H9 (cell line): ENCODE results near the gene CNRIP1. TPM values are rescaled to one million over a fixed set of nuclear protein-coding genes. Genes with fewer than 3 reads are reported as not detected.

Experiments used
- DNase-seq: peaks from one replicate; pipeline ENCODE4 v3.0.0-alpha.2; 2017
- H2AFZ ChIP-seq: one replicate; pipeline ENCODE4 v1.6.1; 2013; ENCODE audit warnings: mild to moderate bottlenecking, low read length, control low read depth, moderate library complexity
- H2AK5ac ChIP-seq: 2 replicates; pipeline ENCODE4 v1.6.1; 2013; ENCODE audit warnings: low read length, control low read depth, mixed read lengths; ENCODE audit not compliant: insufficient read length
- H2BK120ac ChIP-seq: one replicate; pipeline ENCODE4 v1.6.1; 2013; ENCODE audit warnings: low read depth, mild to moderate bottlenecking, low read length, control low read depth, inconsistent platforms; ENCODE audit not compliant: poor library complexity, severe bottlenecking
- H2BK12ac ChIP-seq: 2 replicates; pipeline ENCODE4 v1.6.1; 2013; ENCODE audit warnings: low read length, control low read depth, mixed read lengths, low read depth; ENCODE audit not compliant: insufficient read length
- H2BK15ac ChIP-seq: 2 replicates; pipeline ENCODE4 v1.6.1; 2013; ENCODE audit warnings: low read depth, low read length, control low read depth
- H2BK20ac ChIP-seq: one replicate; pipeline ENCODE4 v1.6.1; 2013; ENCODE audit warnings: low read depth, mild to moderate bottlenecking, low read length, control low read depth, inconsistent platforms; ENCODE audit not compliant: poor library complexity, severe bottlenecking
- H2BK5ac ChIP-seq: 2 replicates; pipeline ENCODE4 v1.6.1; 2013; ENCODE audit warnings: low read length, control low read depth, mixed read lengths; ENCODE audit not compliant: insufficient read length
- H3K14ac ChIP-seq: 2 replicates; pipeline ENCODE4 v1.6.1; 2013; ENCODE audit warnings: low read length, control low read depth; ENCODE audit not compliant: insufficient read depth
- H3K18ac ChIP-seq: 2 replicates; pipeline ENCODE4 v1.6.1; 2013; ENCODE audit warnings: low read depth, mild to moderate bottlenecking, mixed read lengths, low read length, control low read depth; ENCODE audit not compliant: insufficient read length
- H3K23ac ChIP-seq: 2 replicates; pipeline ENCODE4 v1.6.1; 2013; ENCODE audit warnings: low read length, control low read depth, mixed read lengths, low read depth; ENCODE audit not compliant: insufficient read length
- H3K23me2 ChIP-seq: 2 replicates; pipeline ENCODE4 v1.6.1; 2013; ENCODE audit warnings: low read depth, mild to moderate bottlenecking, mixed read lengths, low read length, control low read depth; ENCODE audit not compliant: insufficient read length, poor library complexity, severe bottlenecking
- H3K27ac ChIP-seq: 2 replicates; pipeline ENCODE4 v1.5.1; 2013; ENCODE audit warnings: low read length, control low read depth, mixed read lengths, low read depth; ENCODE audit not compliant: insufficient read length
- H3K27me3 ChIP-seq: 2 replicates; pipeline ENCODE4 v1.6.1; 2013; ENCODE audit warnings: low read length, control low read depth, inconsistent platforms; ENCODE audit not compliant: insufficient read depth
- H3K4ac ChIP-seq: 2 replicates; pipeline ENCODE4 v1.6.1; 2013; ENCODE audit warnings: low read depth, mild to moderate bottlenecking, control low read depth, inconsistent platforms, low read length, moderate library complexity
- H3K4me1 ChIP-seq: 2 replicates; pipeline ENCODE4 v1.6.1; 2013; ENCODE audit warnings: low read length, control low read depth, inconsistent platforms; ENCODE audit not compliant: insufficient read depth
- H3K4me2 ChIP-seq: 2 replicates; pipeline ENCODE4 v1.6.1; 2013; ENCODE audit warnings: low read length, control low read depth, mixed read lengths; ENCODE audit not compliant: insufficient read length, insufficient read depth
- H3K56ac ChIP-seq: 2 replicates; pipeline ENCODE4 v1.6.1; 2013; ENCODE audit warnings: low read depth, mild to moderate bottlenecking, mixed read lengths, low read length, control low read depth; ENCODE audit not compliant: insufficient read length
- H3K79me1 ChIP-seq: 2 replicates; pipeline ENCODE4 v1.6.1; 2013; ENCODE audit warnings: low read depth, mild to moderate bottlenecking, moderate library complexity, low read length, control low read depth, inconsistent platforms; ENCODE audit not compliant: insufficient read depth, poor library complexity, severe bottlenecking
- H3K79me2 ChIP-seq: 2 replicates; pipeline ENCODE4 v1.6.1; 2013; ENCODE audit warnings: low read length, control low read depth, inconsistent platforms; ENCODE audit not compliant: insufficient read depth
- H3K9ac ChIP-seq: 2 replicates; pipeline ENCODE4 v1.6.1; 2013; ENCODE audit warnings: low read length, control low read depth, mixed read lengths; ENCODE audit not compliant: insufficient read length; ENCODE audit errors: extremely low read depth
- H3K9me3 ChIP-seq: one replicate; pipeline ENCODE4 v1.6.1; 2013; ENCODE audit warnings: low read depth, low read length, inconsistent platforms; ENCODE audit not compliant: control insufficient read depth
- H3T11ph ChIP-seq: one replicate; pipeline ENCODE4 v1.6.1; 2013; ENCODE audit warnings: mild to moderate bottlenecking, low read length, control low read depth, inconsistent platforms
- H4K20me1 ChIP-seq: one replicate; pipeline ENCODE4 v1.6.1; 2013; ENCODE audit not compliant: control insufficient read depth, insufficient read length, insufficient read depth
- H4K5ac ChIP-seq: 2 replicates; pipeline ENCODE4 v1.6.1; 2013; ENCODE audit warnings: low read depth, mild to moderate bottlenecking, mixed read lengths, low read length, control low read depth; ENCODE audit not compliant: insufficient read length
- H4K8ac ChIP-seq: replicated peaks from 2 replicates; pipeline ENCODE4 v1.6.1; 2013; ENCODE audit warnings: low read length, control low read depth, mixed read lengths, low read depth; ENCODE audit not compliant: insufficient read length
- H4K91ac ChIP-seq: 2 replicates; pipeline ENCODE4 v1.6.1; 2013; ENCODE audit warnings: low read depth, mild to moderate bottlenecking, moderate library complexity, mixed read lengths, low read length, control low read depth; ENCODE audit not compliant: insufficient read length
- H3K27ac Mint-ChIP-seq, 3 experiments: 2 replicates in 2 of 3; 3 replicates in 1 of 3; pipeline ENCODE4 v1.8.0; 2020 to 2021; ENCODE audit warnings: mixed read lengths in 3 of 3, mild to moderate bottlenecking in 1 of 3, moderate library complexity in 1 of 3
- H3K27me3 Mint-ChIP-seq: 2 replicates; pipeline ENCODE4 v1.8.0; 2021; ENCODE audit warnings: low read depth, mild to moderate bottlenecking, moderate library complexity, mixed read lengths
- H3K36me3 Mint-ChIP-seq, 3 experiments: 2 replicates in 2 of 3; 3 replicates in 1 of 3; pipeline ENCODE4 v1.8.0; 2020 to 2021; ENCODE audit warnings: low read depth in 3 of 3, mixed read lengths in 3 of 3; ENCODE audit not compliant: insufficient read depth in 1 of 3
- H3K4me1 Mint-ChIP-seq, 2 experiments: 2 replicates each; pipeline ENCODE4 v1.8.0; 2020; ENCODE audit warnings: mixed read lengths in 2 of 2
- H3K4me3 Mint-ChIP-seq, 2 experiments: 2 replicates in 1 of 2; 3 replicates in 1 of 2; pipeline ENCODE4 v1.8.0; 2020 to 2021; ENCODE audit warnings: mild to moderate bottlenecking in 2 of 2, mixed read lengths in 2 of 2, moderate library complexity in 1 of 2
- H3K9me3 Mint-ChIP-seq, 2 experiments: 2 replicates in 1 of 2; 3 replicates in 1 of 2; pipeline ENCODE4 v1.8.0; 2020; ENCODE audit warnings: mild to moderate bottlenecking in 2 of 2, mixed read lengths in 2 of 2, moderate library complexity in 1 of 2
- CTCF ChIP-seq: fragments of 200-600 bp; sonication (generic); conservative IDR thresholded peaks from 3 replicates; pipeline ENCODE4 v1.8.0; 2021; ENCODE audit warnings: antibody characterized with exemption, mild to moderate bottlenecking
- WGBS: extraction: QIAGEN DNeasy Blood & Tissue Kit; methylation state at CpG from one replicate; pipeline ENCODE4 v1.1.7; 2013; ENCODE audit warnings: missing lambda C conversion rate, low lambda C conversion rate, mixed read lengths; ENCODE audit not compliant: insufficient read length; ENCODE audit errors: extremely low coverage; 5-methylcytosine and 5-hydroxymethylcytosine counted together
- total RNA-seq: library from RNA; stranded (reverse); gene quantifications from 2 replicates; pipeline ENCODE4 v1.2.1, GENCODE V29; 2021

Gene CNRIP1
- total RNA-seq, 1 experiment from 2014 or later, result 0.70 TPM

- peaks cover 11% of the 10 kb centered on the region for H3K23me2 ChIP-seq
- H3K79me2 ChIP-seq, result peaks cover 54% of the 10 kb centered on the region
- no peak overlapping the region for H3K4ac ChIP-seq
- no peak overlapping the region for H2BK15ac ChIP-seq
- H3K27me3 Mint-ChIP-seq, result no peaks in the 10 kb centered on the region
- no peaks in the 10 kb centered on the region for H3K27me3 ChIP-seq
- H3K9me3 Mint-ChIP-seq, result peaks cover 0 to 3% of the 10 kb centered on the region in 2 experiments; a peak in 1 of 5 replicates
- no peak overlapping the region for H3K4me2 ChIP-seq
- no peak overlapping the region for H2AFZ ChIP-seq
- no peak overlapping the region for H3K23ac ChIP-seq
- no peak overlapping the region for H3K27ac ChIP-seq
- no peaks in the 10 kb centered on the region for H3K79me1 ChIP-seq
- TF ChIP-seq CTCF, result no peak
- no peak overlapping the region for H3K9ac ChIP-seq
- H3K4me1 Mint-ChIP-seq, result peaks cover 11 to 14% of the 10 kb centered on the region in 2 experiments
- no peak overlapping the region for H2BK12ac ChIP-seq
- H4K91ac ChIP-seq, result no peak overlapping the region
- no peaks in the 10 kb centered on the region for H4K20me1 ChIP-seq
- peaks cover 0 to 5% (median 2%) of the 10 kb centered on the region in 3 experiments; a peak in 2 of 7 replicates for H3K36me3 Mint-ChIP-seq
- H3K27ac Mint-ChIP-seq, result no peak overlapping the region
- no peak overlapping the region for H3T11ph ChIP-seq
- no peak overlapping the region for H2BK5ac ChIP-seq
- H3K4me1 ChIP-seq, result 0 out of 2 replicates have a peak, but pooled peaks cover 3% of the 10 kb centered on the region
- H2BK120ac ChIP-seq, result no peak overlapping the region
- H3K14ac ChIP-seq, result no peak overlapping the region
- H2AK5ac ChIP-seq, result no peak overlapping the region
- H2BK20ac ChIP-seq, result no peak overlapping the region
- H3K9me3 ChIP-seq, result no peaks in the 10 kb centered on the region
- no peak for DNase-seq
- no peak overlapping the region for H4K8ac ChIP-seq
- H3K56ac ChIP-seq, result no peak overlapping the region
- H3K4me3 Mint-ChIP-seq, result no peak overlapping the region
- no peak overlapping the region for H3K18ac ChIP-seq
- WGBS, result no CpG with 5 or more reads among the region's 3 CpGs
- no peak overlapping the region for H4K5ac ChIP-seq
Measured at GRCh38 chr2:68248361-68248760, 71.4 kb downstream of the CNRIP1 start.
